C4-2B (cell line): ENCODE results near the gene BLVRB.

Source experiments
- ZFX ChIP-seq: fragments of 450-650 bp; IDR thresholded peaks from 2 replicates; pipeline ENCODE4 v1.6.1; 2017
- TF ChIP-seq, protein P1 (sequence below): fragments of 450-650 bp; conservative IDR thresholded peaks from 2 replicates; pipeline ENCODE4 v1.5.1; 2017; ENCODE audit warnings: mild to moderate bottlenecking

DNA sequence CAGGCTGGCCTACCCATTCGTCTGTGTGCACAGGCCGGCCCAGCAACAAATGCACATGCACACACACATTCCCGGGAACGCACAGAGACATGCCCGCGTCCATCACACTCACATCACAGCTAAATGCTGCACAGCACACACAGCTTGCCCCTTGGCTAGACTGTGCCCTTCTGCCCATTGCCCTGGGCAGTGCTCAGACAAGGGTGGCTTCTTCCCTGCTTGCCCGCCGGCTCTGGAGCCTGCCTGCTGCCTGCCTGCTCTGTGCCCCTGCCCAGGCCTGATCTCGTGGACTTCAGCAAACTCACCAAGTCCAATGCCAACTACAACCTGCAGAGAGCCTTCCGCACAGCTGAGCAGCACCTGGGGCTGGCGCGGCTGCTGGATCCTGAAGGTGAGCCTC, 31.7 kb upstream of the BLVRB start:
- TF ChIP-seq, protein P1, sequence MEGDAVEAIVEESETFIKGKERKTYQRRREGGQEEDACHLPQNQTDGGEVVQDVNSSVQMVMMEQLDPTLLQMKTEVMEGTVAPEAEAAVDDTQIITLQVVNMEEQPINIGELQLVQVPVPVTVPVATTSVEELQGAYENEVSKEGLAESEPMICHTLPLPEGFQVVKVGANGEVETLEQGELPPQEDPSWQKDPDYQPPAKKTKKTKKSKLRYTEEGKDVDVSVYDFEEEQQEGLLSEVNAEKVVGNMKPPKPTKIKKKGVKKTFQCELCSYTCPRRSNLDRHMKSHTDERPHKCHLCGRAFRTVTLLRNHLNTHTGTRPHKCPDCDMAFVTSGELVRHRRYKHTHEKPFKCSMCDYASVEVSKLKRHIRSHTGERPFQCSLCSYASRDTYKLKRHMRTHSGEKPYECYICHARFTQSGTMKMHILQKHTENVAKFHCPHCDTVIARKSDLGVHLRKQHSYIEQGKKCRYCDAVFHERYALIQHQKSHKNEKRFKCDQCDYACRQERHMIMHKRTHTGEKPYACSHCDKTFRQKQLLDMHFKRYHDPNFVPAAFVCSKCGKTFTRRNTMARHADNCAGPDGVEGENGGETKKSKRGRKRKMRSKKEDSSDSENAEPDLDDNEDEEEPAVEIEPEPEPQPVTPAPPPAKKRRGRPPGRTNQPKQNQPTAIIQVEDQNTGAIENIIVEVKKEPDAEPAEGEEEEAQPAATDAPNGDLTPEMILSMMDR = no peak
- TF ChIP-seq ZFX = no peak
